HG02885 (cell line): ENCODE data around the gene CCR6.

Experiments used
- ATAC-seq: cut with Tn5 transposase; IDR thresholded peaks from one replicate; pipeline ENCODE4 v1.9.1; 2021; ENCODE audit warnings: mild to moderate bottlenecking; ENCODE audit not compliant: unreplicated experiment, poor library complexity

Gene CCR6

DNA sequence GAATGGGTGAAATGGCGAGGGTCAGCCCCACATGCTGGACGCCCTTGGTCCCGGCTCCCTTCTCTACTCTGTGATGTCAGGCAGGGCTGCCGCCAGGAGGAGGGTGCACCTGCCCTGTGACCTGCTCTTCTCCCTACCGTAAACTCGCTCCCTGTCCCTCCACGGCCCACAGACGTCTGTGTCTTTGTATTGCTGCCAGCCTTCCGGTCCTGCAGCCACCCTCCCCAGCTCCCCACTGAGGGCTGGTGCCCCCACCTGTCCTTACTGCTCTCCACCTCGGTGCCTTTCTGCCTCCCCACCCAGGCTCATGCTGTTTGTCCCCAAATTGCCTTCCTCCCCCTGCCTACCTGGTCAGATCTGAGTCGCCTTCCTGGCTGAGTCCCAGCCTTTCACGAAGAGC, 4.1 kb upstream of the CCR6 start:
- no peak for ATAC-seq

DNA sequence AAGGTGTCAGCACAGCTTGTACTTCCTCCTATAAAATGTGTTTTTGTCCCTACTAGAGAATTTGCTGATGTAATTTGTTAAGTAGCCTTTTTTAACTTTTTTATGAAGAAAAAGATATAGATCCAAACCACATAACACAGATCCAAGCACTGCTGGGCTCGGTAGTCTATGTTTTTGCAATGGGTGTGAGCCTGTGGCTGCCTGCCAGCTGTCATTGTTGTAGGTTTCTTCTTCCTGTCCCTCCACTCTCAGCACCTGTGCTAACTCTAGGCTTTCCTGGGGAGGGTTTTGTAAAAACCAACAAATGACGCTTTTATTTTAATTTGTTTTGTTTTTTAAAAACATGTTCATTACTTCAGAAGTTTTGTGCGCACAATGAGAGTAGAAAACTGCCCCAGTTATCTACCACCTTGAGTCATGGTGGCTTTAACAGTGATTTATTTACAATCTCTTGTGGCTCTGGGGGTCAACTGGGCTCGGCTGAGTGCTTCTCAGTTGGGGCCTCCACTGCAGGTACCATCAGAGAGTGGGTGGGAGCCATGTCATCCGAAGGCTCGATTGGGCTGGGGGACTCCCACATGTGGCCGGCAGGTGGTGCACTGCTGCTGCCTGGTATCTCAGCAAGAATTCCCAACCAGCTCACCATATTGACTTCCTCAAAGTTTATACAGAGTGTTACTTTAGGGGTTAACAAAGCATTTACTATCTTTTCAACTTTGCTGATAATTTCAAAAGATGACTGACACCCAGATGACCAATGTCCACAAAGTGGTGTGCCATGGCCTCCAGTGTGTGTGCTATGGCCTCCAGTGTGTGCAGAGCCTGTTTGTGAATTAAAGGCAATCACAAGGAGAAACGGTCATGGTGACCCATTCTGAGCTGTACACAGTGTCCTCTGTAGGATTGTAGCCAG, 3.0 kb upstream of the CCR6 start:
- ATAC-seq, result no peak

DNA sequence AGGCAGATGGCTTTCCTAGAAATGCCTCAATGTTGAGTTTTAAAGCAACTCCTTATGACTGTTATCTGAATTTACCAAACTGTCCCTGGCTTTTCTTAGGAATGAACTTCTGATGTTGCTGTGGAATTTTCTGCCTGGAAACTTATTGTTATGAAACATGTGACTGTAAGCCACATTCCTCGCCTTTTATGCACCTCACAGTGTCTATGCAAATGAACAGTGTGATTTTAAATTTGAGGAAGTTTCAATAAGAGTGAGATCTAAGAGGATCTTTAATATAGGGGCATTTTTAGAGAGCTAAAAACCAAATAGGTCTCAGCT, 2.4 kb upstream of the CCR6 start:
- no peak for ATAC-seq

DNA sequence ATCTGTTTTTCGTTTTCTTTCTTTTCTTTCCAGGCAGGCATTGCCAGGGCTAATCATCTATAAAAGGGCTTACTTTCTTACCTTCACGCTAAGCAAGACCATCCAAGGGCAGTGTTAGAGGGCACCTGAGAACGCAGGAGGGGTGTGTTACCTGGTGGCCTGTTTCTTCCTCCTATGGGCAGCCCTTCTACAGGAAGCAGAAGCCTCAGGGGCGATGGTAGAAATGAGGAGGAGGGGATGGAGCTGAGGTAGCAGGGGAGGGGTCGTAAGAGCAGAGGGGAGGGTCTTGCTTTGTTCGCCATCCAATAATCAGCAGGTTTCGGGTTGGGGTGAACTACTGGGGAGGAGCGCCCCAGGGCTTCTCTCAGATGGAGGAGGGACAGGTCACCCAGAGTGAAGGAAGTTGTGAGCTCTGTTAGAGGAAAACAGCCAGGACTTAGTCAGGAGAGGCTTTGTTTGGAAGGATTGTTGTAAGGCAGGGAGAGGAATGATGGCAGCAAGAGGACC, 1.5 kb upstream of the CCR6 start:
- ATAC-seq, result no peak

DNA sequence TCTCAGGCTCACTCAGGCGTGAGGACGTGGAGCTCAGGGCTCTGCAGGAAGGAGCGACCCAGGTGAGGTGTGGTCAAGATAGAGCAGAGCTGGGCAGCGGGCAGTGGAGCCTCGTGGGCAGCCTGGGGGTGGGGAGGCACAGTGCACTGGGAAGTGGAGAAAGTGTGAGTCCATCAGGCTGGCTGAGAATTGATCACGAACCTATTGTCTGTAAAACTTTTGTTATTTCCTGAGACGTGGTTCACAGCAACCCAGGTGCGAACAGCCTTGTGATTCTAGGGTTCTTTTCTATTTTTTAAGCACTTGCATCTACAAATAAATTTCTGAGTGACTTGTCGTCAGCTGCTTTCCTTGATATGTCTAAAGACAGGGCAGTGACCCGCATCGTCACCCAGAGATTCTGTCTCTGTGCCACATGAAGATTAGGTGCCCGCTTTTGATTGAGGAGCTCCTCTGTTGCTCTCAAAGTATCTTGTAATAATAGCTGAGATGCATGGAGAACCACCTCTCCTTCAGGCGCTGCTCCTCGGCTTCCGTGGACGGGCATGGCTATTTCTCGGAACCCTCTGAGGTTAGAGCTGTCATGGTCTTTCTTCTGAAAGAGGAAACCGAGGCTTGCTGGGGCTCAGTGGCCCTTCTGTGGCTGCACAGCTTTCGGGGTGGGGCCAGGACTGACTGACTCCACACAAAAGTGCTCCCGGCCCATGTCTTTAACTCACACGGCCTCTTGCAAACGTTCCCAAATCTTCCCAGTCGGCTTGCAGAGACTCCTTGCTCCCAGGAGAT, 662 bp upstream of the CCR6 start:
- ATAC-seq, result peak; percentile 49

DNA sequence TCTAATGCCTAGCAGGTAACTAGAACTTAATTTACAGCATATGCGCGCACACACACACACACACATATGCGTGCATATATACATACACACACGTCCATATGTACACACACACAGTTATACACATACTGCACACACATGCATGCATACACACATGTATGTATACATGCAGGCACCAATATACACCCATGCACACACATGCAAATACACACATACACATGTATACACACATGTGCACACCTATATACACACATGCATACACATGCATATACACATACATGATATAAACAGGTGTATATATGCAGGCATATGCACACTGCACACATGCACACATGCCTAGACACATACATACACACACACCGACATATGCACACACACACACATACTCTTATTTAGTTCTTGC, 1.9 kb downstream of the CCR6 start:
- ATAC-seq, result no peak

DNA sequence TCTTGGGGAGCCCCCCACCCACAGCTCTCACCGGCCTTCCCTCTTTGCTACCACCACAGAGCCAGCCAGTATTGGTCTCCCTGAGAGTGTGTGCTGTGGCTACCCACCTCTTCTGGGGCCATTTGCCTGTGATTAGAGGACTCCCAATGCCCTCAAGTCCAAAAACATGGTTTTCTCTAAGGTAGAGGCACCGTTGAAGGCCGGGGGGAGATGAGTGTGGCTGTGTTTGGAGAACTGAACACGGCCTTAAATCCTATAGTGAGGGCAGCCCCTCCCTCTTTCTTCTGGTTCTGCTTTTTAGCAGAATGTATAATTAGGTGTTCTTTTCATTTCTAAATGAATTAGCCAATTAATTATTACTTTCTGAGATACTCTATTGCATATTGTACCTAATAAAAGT, 2.5 kb downstream of the CCR6 start:
- ATAC-seq, result no peak

DNA sequence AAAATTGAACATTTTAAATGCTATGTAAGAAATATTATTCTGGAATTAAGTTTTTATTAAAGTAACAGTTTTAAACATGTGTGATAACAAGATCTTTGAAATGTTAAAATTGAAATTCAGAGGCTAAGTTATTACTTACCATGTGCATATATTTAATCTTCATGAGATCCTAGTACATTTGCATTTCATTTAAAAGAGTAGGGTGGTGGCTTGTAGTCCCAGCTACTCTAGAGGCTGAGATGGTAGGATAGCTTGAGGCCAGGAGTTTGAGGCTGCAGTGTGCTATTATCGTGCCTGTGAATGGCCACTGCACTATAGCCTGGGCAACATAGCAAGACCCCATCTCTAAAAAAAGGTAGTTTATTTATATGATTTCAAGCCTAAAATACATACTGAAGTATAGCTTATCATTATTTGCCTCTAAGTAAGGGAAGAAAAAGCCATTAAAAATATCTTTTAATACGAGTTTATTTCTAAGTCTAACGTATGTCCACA, 3.0 kb downstream of the CCR6 start:
- ATAC-seq, result no peak

- no peak for ATAC-seq
Observed at GRCh38 chr6:167127785-167128531, 5.1 kb downstream of the CCR6 start.

GRCh38 chr6:167129159-167129558, 6.3 kb downstream of the CCR6 start:
- no peak for ATAC-seq

GRCh38 chr6:167129562-167129961, 6.7 kb downstream of the CCR6 start:
- no peak for ATAC-seq

DNA sequence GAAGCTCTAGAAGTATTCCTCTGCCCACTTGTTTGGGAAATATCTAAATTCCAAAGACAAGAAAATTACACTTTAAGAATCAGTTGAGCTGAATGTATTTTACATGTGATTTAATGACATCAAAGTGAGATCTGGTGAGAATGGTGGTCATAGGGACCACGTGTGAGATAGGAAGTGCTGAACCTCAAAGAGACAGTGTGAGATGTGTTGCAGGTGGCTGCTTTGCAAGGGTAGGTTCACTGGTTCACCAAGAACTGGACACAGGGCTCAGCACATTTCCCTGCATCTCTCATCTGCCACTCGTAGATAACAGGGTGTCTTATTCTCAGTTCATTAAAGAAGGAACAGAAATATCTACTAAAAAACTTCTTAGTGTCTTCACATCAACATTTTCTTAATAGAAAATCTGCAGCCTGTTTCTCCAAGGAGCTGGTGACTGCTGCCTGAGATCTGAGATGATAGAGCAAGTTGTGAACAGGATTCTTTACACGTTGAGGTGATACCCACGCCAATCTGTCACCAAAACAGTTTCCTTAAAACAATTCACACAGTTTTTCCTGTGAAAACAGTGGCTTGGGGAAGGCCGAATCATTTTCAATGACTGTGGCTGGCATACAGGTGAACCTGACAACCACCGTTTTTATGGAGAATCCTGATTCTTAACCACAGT, 7.2 kb downstream of the CCR6 start:
- peak; percentile 55 for ATAC-seq

GRCh38 chr6:167130712-167131684, 8.1 kb downstream of the CCR6 start:
- ATAC-seq, result peak; percentile 52

DNA sequence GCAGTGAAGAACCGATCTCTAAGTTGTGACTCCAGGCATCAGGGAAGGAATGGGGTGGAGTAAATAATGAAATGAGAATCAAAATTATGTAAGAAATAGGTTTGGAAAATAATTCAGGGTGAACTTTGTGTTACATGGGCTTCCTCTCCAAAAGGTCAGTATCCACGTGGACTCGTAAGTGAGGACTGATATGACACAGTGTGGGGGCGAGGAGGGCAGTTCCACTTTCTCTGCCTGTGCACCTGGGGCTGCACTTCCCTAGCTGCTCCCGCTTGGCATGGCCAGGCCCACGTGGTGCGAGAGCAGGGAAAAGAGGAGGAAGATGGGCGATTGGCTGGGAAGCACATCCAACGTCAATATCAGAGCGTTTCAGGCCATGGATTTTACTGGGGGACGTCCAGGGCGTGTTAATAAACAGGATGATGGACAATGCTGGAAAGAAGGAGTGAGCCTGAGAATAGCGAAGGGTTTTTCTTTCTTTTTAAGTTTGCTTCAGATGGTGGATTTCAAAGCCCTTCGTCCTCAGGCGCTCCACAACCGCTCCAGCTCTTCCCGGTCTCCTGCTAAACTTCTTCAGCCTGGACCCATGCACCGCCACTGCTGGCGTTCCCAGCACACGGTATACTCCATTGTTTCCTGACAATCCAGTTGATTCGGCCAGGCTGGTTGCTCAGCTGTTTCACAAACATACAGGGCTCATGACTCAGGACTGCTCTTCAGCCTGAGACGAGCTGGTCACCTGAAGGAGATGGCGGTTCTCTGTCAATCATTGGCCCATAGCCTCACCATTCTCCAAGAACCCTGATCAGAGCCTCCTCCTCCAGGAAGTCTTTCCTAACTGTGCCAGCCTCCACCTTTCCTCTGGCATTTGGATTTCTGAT, 11.8 kb downstream of the CCR6 start:
- ATAC-seq, result no peak

- ATAC-seq, result no peak
Observed at GRCh38 chr6:167136376-167136775, 13.5 kb downstream of the CCR6 start.

GRCh38 chr6:167137081-167137480, 14.2 kb downstream of the CCR6 start:
- no peak for ATAC-seq

DNA sequence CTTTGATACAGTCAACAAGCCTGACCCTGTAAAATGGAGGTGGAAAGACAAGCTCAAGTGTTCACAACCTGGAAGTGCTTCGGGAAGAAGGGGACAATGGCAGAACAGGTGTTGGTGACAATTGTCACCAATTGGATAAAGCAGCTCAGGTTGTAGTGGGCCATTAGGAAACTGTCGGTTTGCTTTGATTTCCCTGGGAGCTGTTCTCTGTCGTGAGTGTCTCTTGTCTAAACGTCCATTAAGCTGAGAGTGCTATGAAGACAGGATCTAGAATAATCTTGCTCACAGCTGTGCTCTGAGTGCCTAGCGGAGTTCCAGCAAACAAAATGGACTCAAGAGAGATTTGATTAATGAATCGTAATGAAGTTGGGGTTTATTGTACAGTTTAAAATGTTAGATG, 15.0 kb downstream of the CCR6 start:
- ATAC-seq, result no peak

- ATAC-seq, result no peak
Observed at GRCh38 chr6:167139761-167140160, 16.9 kb downstream of the CCR6 start.
